Stimulated activated CD8-positive, alpha-beta memory T cell treated with anti-CD3 and anti-CD28 coated beads, Interleukin-7, amount 100 ng/mL, for 1 hour (primary cell): Measurements from ENCODE around the gene ZNG1B.
"Not testable (repeated sequence)": the region's sequence is repeated elsewhere in the genome, so short reads cannot be mapped to it uniquely, and the experiment has no call there.

Source experiments
- DNase-seq, 2 donors: peaks; one replicate each; pipeline ENCODE4 v3.0.0-alpha.2; 2020; ENCODE audit warnings: low read depth in 2 of 2

ZNG1B gene

GRCh38 chr2:113503094-113504042 is 65.9 kb downstream of the ZNG1B start:
- not testable (repeated sequence) for DNase-seq

DNA sequence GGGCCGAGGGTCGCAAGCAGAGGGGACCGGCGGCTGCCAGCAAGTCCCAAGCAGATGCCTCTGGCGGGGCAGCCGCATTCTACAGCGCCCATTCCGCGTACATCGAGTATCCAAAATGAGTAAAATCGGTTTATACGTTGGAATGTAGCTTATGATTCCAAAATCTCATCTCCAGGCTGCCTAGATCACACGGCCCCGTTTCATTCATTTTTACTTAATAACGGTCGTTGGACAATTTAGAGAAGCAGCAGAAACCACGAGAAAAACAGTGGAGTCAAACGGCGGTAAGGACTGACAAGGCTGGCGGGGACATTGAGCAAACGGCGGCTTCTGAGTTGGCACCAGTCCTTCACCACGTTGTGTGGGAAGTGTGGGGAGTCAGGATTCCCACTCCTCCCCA is 66.6 kb downstream of the ZNG1B start:
- DNase-seq, result not testable (repeated sequence)

DNA sequence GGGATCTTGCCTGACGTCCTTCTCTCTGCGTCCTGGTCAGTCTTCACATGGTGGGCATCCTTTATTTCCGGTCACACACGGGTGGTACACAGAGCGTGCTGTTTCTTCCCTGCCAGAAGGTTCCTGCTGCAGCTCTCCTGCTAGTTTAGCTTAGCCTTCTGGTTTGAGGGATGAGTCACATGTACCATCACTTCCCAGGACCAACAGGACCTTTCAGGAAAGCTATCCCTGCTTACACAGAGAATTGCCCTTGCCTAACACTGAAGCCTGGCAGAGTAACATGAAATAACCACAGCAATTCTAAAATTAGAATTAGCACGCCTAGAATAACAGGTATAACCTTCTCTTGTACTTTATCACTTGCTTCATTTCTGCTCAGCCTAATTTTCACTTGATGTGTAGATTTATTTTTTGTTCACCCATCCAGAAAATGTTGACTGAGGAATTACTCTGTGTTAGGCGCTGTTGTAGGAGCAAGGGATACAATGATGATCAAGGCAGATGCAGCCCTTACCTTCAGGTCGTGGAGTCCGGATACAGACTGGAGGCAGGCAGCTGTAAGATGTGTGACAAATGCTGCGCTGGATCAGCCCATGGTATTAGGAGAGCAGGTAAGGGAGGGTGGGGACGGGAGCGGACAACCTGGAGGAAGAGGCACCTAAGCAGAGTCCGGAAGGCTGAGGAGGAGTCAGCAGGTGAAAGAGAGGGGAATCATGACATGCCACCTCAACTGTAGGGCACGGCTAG is 70.1 kb downstream of the ZNG1B start:
- not testable (repeated sequence) for DNase-seq

GRCh38 chr2:113508187-113508586 is 70.7 kb downstream of the ZNG1B start:
- DNase-seq, result not testable (repeated sequence)

DNA sequence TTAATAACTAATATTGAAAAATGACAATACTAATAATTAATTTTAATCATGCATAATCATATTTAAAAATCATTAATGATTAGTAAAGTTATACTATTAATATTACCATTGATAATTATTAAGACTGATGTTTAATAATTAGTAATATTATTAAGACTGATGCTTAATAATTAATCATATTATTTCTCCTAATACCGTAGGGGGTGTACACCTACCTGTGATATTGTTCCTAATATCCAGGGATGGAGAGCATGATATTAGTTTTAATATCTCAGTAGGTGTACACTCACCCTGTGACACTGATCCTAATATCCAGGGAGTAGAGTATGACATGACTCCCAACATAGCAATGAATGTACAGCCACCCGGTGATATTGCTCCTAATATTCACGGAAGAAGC is 73.4 kb downstream of the ZNG1B start:
- DNase-seq, result not testable (repeated sequence)

- not testable (repeated sequence) for DNase-seq
These were observed 74.4 kb downstream of the ZNG1B start for GRCh38 chr2:113511859-113512258.

- not testable (repeated sequence) for DNase-seq
These were observed 78.0 kb downstream of the ZNG1B start for GRCh38 chr2:113515457-113515856.

DNA sequence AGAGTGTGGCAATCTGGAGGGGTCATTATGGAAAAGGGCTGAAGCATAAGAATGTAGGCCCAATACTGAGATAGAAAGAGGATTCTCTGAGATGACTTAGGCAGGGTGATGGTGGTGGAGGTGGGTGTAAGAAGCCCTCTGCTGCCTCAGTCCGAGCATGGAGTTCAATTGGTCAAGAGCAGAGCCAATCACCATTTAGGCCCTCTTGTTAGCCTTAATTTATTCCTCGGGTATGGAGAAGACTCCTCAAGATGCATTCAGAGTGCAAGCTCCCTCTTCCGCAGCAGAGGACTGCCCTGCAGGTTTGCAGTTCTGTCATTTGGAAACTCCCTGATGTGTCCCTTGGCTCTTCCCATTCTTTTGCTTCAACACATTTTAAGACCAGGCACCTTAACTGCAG is 78.5 kb downstream of the ZNG1B start:
- not testable (repeated sequence) for DNase-seq

DNA sequence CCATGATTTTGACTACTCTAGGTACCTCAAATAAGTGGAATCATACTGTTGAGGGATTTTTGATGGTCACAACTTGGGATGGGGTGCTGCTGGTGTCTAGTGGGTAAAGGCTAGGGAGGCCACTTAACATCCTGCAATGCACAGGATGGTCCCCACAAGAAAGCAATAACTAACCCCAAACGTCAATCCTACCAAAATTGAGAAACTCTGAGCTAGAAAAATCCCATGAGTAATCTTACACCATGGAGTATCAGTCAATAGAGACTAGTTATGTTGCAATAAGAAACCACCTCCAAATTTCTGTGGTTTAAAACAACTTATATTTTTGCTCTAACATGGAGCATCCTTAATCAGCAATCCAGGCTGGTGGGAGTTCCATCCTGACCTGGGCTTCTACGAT is 79.5 kb downstream of the ZNG1B start:
- DNase-seq, result not testable (repeated sequence)

DNA sequence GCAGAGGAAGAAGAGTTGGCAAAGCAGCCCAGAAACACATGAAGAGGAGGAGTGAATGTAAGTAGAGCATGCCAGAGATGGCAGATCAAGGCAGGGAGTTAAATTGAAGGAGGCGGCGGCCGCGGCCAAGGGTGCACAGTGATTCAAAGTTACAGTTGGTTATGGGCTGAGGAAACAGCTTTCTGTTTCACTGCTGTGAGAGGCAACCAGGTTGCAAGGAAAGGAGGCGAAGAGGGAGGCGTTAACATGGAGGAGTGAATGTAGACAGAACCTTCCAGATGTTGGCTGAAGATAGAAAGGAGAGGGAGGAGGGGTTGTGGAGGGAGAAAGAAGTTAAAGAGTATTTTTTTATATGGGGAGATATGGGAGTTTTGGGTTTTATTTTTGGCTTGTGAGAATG is 83.3 kb downstream of the ZNG1B start:
- not testable (repeated sequence) for DNase-seq

DNA sequence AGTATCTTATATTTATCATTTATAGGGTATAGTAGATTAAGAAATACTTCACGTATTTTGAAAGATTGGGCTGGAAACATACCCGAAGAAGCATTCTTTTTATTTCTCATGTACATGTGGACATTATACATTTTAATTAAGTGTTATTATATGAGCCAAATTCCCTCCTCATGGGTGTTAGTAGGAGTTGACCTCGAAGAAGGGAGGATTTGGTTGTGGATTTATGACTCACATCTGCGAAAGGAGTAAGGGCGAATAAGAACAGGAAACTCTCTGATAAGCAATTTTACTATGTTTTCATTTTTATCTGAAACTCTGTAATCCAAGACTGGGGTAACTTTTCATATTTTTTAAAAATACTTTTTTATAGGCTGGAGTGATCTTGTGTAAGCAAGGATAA is 84.0 kb downstream of the ZNG1B start:
- not testable (repeated sequence) for DNase-seq

DNA sequence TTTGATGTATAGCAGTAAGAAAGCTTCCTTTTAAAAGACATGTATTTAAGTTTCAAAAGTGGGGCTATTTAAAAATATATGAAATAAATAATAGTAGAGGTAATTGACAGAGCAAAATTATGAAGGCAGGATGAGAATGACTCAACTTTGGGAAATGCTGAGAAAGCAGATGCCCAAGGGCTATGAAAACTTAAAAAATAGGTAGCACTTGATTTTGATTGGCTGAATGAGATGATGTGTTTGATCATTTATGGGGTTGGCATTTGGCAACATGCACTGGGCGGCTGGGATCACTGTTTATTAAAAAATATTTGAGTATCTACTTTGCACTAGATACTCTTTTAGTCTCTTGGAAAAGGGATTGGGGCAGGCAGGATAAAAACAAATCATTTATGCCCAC is 87.5 kb downstream of the ZNG1B start:
- not testable (repeated sequence) for DNase-seq

GRCh38 chr2:113527350-113528045 is 90.0 kb downstream of the ZNG1B start:
- not testable (repeated sequence) for DNase-seq

GRCh38 chr2:113528126-113528525 is 90.6 kb downstream of the ZNG1B start:
- DNase-seq, result not testable (repeated sequence)

- not testable (repeated sequence) for DNase-seq
These were observed 91.4 kb downstream of the ZNG1B start for GRCh38 chr2:113528904-113529303.

GRCh38 chr2:113532991-113533390 is 95.5 kb downstream of the ZNG1B start:
- not testable (repeated sequence) for DNase-seq

- DNase-seq, result not testable (repeated sequence)
These were observed 99.1 kb downstream of the ZNG1B start for GRCh38 chr2:113536573-113536972.

DNA sequence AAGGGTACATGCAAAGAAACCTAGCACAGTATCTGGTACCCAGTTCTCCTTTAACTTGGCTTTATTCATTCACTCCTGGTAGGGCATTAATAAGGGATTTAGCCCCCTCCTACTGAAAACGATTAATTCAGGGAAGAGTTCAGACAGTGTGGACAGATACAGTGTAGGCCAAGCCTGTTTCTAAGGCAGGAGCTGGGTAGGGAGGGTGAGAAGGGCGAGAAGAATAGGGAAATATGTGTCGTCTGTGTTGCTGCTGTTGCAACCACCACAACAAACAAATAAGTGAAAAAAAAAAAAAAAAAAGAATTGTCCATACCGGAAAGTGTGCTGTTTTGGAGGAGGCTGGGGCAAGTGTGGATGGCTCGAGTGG is 103.3 kb downstream of the ZNG1B start:
- DNase-seq, result not testable (repeated sequence)

GRCh38 chr2:113541204-113541975 is 103.9 kb downstream of the ZNG1B start:
- DNase-seq, result not testable (repeated sequence)

DNA sequence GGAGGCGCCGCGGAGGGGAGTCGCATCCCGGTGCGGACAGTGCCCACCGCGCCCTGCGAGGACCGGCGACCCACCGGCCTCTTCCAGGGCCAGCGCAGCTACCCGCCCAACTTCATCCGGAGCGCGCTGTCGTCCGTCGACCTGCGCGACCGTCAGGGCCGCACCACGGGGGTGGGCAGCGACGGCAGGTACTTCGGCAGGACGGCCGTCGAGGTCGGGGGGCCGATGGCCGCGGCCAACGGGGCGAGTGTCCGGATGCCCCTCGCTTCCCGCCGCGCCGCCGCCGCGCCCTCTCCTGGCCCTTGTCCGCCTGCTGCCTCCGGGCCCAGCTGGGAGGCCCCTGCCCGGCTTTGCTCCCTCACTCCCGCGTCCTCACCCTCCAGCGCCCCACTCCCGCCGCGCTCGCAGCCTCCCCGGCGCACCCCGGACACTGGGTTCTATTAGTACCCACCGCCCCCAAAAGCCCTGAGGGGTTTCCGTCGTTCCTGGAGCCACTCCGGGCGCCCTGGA is 104.5 kb downstream of the ZNG1B start:
- DNase-seq, result not testable (repeated sequence)

- DNase-seq, result not testable (repeated sequence)
These were observed 105.0 kb downstream of the ZNG1B start for GRCh38 chr2:113542529-113542928.
